Activated naive CD8-positive, alpha-beta T cell treated with anti-CD3 and anti-CD28 coated beads, Interleukin-2, amount 50 U/mL, for 16 hours (primary cell): ENCODE results near the gene EPN1.
"Not testable (repeated sequence)": the region's sequence is repeated elsewhere in the genome, so short reads cannot be mapped to it uniquely, and the experiment has no call there.

Experiments
- DNase-seq: peaks from one replicate; pipeline ENCODE4 v3.0.0-alpha.2; 2020; ENCODE audit warnings: low read depth, low spot score

The EPN1 gene

DNA sequence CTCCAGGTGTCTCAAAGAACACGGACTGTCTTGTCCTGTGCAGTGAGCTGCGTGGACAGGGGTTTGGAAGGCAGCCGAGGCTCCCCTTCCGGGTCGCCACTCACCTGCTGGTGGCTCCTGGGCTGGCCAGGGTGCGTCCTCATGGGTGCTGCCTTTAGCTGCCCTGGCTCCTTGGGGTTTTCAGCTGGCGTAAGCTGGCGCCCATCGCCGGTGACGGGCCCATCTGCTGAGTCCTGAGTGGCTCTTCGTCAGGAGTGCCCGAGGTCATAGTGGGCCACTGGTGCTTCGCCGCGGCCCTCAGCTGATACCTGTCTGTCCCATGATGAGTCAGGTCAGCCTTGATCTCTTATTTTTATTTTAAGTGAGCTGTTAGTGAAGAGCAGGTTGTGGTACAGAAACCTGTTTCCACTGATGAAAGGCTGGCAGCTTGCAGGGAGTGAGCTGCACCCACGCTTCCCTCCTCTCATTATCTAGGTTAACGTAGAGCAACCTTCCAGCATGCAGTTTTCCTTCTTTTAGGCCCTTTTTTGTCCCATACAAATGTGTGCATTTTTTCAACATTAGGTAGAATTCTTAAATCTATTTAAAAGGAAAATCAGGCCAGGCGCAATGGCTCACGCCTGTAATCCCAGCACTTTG is 18.4 kb downstream of the EPN1 start:
- no peak for DNase-seq

GRCh38 chr19:55694241-55694655 is 19.2 kb downstream of the EPN1 start:
- DNase-seq, result no peak

DNA sequence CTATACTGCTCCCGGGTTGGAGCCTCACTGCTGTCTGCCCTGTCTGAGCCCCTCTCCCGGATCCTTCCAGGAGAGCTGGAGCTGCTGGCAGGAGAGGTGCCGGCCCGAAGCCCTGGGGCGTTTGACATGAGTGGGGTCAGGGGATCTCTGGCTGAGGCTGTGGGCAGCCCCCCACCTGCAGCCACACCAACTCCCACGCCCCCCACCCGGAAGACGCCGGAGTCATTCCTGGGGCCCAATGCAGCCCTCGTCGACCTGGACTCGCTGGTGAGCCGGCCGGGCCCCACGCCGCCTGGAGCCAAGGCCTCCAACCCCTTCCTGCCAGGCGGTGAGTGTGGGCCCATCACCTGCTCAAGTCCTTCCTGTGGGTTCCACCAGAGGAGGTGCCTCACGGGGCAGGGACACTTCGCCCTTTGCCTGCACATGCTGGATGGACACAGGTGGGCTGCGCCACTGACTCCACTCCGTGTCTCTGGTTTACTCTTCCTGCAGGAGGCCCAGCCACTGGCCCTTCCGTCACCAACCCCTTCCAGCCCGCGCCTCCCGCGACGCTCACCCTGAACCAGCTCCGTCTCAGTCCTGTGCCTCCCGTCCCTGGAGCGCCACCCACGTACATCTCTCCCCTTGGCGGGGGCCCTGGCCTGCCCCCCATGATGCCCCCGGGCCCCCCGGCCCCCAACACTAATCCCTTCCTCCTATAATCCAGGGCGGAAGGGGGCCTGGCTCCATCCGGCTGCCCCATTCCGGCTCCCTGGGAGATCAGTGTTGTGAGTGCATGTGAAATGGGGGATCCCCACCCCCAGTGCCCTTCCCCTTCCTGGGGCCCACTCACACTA is 19.8 kb downstream of the EPN1 start:
- no peak for DNase-seq

GRCh38 chr19:55695511-55696290 is 20.7 kb downstream of the EPN1 start:
- DNase-seq, result no peak

DNA sequence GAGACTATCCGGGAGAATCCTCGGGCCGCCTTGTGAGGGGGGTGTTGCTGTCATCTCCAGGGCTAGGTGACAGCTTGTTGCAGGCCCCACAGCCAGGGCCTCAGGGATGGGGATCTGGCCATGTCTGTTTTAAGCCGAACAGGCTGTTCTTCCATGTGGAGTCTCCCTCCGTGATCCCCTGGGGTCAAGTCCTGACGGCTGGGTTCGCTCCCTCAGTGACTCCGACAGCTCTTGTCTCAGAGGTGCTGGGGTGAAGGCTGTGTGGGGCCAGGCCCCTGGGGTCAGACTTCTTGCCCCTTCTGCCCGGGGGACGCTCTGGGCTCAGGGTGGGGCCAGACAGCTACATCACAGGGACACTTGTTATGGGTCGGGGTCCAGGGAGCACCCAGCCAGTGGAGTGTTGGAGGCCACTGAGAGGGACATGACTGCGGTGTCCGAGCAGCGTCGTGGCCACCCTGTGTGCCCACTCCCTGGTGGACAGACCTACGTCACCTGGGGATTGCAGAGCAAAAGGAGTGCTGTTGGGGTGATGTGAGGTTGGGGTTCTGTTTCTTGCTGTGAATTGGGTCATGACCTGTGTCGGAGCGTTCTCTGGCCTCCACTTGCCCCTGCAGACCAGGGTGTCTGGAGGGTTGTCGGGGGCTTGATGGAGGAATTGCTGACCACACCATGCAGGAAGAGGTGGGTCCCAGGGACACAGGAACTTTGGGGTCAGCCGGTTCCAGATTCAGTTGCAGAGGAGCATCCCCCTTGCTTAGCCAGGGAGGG is 21.5 kb downstream of the EPN1 start:
- DNase-seq, result no peak

GRCh38 chr19:55697069-55697440 is 22.0 kb downstream of the EPN1 start:
- DNase-seq, result no peak

DNA sequence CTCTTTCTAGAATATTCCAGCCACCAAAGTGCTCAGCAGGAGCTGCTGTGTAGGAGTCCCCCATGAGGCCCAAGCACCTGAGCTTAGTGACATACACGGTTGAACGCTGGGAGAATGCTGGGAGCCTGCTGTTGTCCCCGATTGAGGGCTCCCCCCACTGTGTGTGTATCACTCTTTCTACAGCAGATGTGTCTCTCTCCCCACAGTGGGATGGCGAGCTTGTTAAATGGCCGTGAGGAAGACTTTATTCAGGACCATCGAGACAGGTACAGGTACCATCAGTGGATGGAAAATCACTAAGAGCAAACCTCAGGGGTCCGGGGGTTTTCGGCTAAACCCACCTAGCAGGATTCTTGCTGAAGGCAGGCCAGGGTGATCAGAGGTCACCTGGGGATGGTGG is 22.7 kb downstream of the EPN1 start:
- DNase-seq, result no peak

DNA sequence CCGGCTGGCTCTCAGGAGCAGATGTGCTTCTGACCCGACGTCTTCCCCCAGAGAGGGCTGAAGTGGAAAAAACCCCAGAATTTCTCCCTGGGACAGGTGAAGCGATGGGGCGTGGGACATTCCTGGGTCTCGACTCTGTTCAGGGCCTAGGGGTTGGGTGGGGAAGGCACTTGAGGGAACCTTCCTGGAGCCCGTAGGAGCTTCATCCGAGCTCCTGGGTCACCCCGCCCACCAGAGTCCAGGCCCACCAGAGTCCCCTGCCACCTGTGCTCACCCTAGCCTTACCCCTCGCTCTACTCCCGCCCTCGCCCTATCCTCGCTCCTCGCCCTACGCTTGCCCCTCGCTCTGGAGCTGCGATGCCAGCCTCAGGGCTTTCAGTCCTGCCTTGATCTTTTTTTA is 23.2 kb downstream of the EPN1 start:
- DNase-seq, result no peak

- no peak for DNase-seq
These were observed 24.2 kb downstream of the EPN1 start for GRCh38 chr19:55699221-55699620.

- no peak for DNase-seq
These were observed 25.8 kb downstream of the EPN1 start for GRCh38 chr19:55700813-55701212.

GRCh38 chr19:55702131-55702627 is 27.2 kb downstream of the EPN1 start:
- DNase-seq, result no peak

DNA sequence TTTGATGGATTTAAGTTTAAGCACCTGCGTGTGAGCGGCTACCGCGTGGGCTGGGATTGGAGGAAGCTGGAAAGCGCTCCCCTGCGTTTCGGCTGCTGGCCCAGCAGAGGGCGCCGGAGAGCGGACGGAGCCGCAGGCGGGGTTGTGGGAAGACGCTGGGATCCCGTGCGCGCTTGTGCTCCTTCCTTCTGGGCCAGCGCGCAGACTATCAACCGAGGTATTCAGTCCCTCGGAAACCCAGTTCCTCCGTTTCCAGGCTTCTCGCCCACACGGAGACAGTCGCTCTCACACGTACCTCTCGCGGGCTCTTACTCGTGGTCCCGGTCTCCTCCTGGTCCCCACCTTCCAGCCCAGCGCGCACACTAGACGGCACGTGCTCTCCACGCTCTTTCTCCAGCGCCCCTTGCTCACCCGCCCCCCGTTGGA is 28.8 kb downstream of the EPN1 start:
- DNase-seq, result no peak

DNA sequence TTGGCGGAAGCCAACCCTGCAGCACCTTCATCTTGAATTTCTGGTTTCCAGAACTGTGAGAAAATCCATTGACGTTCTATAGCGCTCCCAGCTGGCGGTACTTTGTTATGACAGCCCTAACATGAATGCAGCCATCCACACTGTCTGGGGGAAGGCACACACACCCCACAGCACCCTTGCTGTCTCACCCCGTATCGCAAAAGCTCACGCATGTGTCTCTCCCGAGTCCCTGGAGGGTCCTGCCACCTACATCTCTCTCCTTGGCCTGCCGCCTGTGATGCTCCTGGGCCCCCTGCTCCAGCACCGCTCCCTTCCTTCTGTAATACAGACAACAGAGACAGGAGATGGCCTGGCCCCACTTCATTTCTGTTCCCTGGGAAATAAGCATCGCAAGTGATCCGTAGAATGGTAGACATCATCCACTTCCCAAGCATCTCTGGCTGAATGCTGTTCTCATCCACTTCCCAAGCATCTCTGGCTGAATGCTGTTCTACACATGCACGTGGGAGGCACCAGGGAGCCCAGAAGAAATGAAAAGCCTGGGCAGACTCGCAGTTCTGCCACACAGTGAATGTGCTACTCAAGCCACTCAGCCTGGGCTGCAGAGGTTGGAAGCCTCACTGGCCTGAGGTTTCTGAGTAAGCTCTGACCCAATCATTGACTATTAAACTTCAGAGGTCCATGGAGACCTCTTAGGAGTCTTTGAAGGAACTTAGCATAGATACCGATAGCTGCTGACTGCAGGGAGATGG is 29.6 kb downstream of the EPN1 start:
- no peak for DNase-seq

DNA sequence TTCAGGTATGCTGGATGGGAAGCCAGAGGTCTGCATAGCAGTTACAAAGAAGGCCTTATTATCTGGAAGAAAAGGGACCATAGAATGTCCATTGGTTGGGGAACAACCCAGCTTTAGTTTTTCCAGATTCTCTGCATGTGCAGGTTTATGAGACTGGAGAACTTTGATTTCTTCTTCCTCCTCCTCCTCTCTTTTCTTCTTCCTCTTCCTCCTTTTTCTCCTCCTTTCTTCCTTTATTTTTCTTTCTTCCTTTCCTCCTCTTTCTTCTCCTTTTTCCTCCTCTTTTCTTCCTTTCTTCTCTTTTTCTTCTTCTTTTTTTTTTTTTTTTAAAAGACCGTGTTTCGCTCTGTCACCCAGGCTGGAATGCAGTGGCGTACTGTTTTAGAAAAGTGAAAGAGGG is 30.9 kb downstream of the EPN1 start:
- DNase-seq, result no peak

GRCh38 chr19:55711719-55712118 is 36.7 kb downstream of the EPN1 start:
- DNase-seq, result no peak

GRCh38 chr19:55712804-55713631 is 38.0 kb downstream of the EPN1 start:
- DNase-seq, result no peak

GRCh38 chr19:55716531-55716930 is 41.5 kb downstream of the EPN1 start:
- DNase-seq, result no peak

DNA sequence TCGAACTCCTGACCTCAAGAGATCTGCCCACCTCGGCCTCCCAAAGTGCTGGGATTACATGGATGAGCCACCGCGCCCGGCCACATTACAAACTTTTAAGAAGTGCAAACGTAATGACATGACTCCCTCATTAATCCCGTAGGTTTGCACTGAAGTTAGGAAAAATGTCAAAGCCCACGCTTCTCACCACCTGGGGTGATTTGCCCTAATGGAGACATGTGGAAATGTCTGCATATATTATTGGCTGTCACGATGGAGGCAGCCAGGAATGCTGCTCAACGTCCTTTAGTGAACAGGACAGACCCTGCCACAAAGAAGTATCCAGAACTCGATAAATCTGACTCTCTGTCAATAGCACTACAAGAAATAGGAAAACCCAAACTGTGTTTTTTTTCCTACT is 42.2 kb downstream of the EPN1 start:
- DNase-seq, result no peak

- DNase-seq, result not testable (repeated sequence)
These were observed 43.1 kb downstream of the EPN1 start for GRCh38 chr19:55717879-55718711.
